ENCODE results near the gene CCDC112. TPM values are rescaled to one million over a fixed set of nuclear protein-coding genes. Genes with fewer than 3 reads are reported as not detected.

The CCDC112 gene
- total and polyA plus RNA-seq, 8 donors, result 6.0 to 22.0 (median 15.9) TPM

DNA sequence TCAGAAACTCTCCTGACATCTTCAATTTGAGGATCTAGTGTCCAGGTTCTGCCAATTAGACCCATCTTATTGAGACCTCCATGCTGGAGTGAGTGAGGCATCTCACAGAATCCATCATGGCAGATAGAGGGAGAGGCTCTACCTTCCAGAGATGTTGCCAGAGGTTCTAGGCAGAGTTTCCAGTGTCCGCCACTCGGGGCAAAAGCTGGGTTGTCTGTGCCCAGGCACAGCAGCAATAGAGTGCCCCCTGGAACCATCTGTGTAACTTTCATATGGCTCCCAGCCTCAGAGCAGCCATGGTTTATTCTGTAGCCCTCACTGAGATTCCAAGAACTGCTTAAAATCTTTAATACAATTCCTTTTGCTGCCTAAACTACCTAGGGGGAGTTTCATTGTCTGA is 16.6 kb upstream of the CCDC112 start:
- no peak for ATAC-seq
- H3K9me3 ChIP-seq, result no peaks in the 10 kb centered on the region
- H3K36me3 ChIP-seq, result no peaks in the 10 kb centered on the region
- H3K4me1 ChIP-seq, result no peaks in the 10 kb centered on the region
- peaks cover 0 to 5% of the 10 kb centered on the region in 2 donors for H3K27me3 ChIP-seq
- TF ChIP-seq, protein P1, sequence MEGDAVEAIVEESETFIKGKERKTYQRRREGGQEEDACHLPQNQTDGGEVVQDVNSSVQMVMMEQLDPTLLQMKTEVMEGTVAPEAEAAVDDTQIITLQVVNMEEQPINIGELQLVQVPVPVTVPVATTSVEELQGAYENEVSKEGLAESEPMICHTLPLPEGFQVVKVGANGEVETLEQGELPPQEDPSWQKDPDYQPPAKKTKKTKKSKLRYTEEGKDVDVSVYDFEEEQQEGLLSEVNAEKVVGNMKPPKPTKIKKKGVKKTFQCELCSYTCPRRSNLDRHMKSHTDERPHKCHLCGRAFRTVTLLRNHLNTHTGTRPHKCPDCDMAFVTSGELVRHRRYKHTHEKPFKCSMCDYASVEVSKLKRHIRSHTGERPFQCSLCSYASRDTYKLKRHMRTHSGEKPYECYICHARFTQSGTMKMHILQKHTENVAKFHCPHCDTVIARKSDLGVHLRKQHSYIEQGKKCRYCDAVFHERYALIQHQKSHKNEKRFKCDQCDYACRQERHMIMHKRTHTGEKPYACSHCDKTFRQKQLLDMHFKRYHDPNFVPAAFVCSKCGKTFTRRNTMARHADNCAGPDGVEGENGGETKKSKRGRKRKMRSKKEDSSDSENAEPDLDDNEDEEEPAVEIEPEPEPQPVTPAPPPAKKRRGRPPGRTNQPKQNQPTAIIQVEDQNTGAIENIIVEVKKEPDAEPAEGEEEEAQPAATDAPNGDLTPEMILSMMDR (IDR thresholded peaks at IDR 0.05), result no peak
- no peak overlapping the region for H3K4me3 ChIP-seq
- no peak overlapping the region for H3K27ac ChIP-seq
- DNase-seq, result no peak
- intact Hi-C loops (cut with DNase I), result no loop called here

- no peak overlapping the region for H3K4me3 ChIP-seq
- H3K9me3 ChIP-seq, result no peaks in the 10 kb centered on the region
- H3K36me3 ChIP-seq, result no peaks in the 10 kb centered on the region
- intact Hi-C loops (cut with DNase I), result loop anchor here in 1 of 2 donors (5.0 kb wide), 1 partner anchor 277 kb away; no protein-coding TSS in a partner anchor
- TF ChIP-seq, protein P1 (IDR thresholded peaks at IDR 0.05), result peak; percentile 51 to 67
- ATAC-seq, result peak; percentile 68
- H3K27me3 ChIP-seq, result peaks cover 0 to 8% of the 10 kb centered on the region in 2 donors
- H3K4me1 ChIP-seq, result no peaks in the 10 kb centered on the region
- no peak overlapping the region for H3K27ac ChIP-seq
- DNase-seq, result peak in 1 of 4 donors; percentile 36
Measured at GRCh38 chr5:115309751-115310370, 13.4 kb upstream of the CCDC112 start.

DNA sequence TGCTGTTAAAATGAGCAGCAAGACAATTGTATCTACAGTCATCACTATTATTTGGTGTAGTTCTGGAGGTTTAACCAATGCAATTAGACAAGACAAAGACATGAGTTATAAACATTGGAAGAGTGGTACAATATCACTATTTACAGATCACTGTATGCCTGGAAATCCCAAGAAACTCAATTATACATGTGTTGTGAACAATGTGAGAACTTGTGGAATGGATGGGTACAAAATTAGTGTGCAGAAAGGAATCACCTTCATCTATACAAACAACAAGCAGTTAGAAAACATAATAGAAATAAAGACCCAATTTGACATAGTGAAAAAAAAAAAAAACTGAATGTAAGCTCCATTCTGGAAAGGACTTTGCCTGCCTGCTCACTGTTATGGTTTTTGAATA is 12.4 kb upstream of the CCDC112 start:
- intact Hi-C loops (cut with DNase I), result loop anchor here in 1 of 2 donors (5.0 kb wide), 1 partner anchor 278 kb away; no protein-coding TSS in a partner anchor
- Histone ChIP-seq H3K9me3 (no peaks in the 10 kb centered on the region), H3K4me1 (no peaks in the 10 kb centered on the region), H3K27me3 (peaks cover 0 to 8% of the 10 kb centered on the region in 2 donors), H3K27ac (no peak overlapping the region), H3K4me3 (no peak overlapping the region), H3K36me3 (no peaks in the 10 kb centered on the region)
- DNase-seq (no peak), ATAC-seq (no peak)
- TF ChIP-seq, protein P1 (IDR thresholded peaks at IDR 0.05), result no peak

DNA sequence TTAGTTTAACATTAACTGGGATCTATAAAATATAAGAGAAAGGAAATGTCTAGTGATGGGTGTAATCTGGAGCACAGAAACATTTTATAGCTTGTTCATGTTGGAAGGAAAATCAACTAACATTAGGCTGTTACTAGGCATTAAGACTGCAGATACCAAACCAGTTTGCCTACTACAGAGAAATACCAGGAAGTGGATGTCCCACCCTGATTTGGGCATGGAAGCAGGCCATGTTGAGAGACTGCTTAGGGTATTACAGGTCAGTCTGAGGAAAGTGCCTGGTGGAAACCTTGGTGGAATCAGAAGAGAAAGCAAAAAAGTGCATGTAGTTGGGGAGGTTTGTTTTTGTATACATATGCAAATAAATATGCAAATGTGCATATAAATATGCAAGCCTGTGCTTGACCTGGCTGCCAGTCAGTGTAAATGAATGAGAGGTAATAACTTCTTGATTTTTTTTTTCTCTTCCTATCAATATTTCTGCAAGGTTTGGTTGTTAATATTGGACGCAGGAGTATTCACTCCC is 9.6 kb upstream of the CCDC112 start:
- peak in 1 of 4 donors; percentile 44 for DNase-seq
- no peak overlapping the region for H3K27ac ChIP-seq
- intact Hi-C loops (cut with DNase I), result loop anchor here in 1 of 2 donors (5.0 kb wide), 1 partner anchor 281 kb away; no protein-coding TSS in a partner anchor

DNA sequence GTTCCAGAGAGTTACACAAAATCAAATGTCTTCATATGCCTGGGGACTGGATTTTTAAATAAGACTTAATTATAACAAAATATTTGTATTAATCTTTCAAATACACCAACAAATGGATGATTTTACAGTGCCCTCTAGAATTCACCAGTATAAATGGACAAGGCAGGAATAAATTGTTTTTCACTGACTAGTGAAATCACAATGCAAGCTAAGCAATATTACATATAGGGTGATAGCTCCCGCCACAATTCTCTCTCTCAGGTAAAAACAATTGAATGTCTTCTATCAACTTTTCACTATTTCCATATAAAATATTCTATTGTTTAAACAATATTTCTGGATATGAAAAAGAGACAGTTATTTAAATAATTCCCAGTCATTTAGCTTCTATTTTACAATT is 8.0 kb upstream of the CCDC112 start:
- intact Hi-C loops (cut with DNase I), result no loop called here
- DNase-seq (no peak), ATAC-seq (no peak)
- peaks cover 0 to 8% of the 10 kb centered on the region in 2 donors for H3K27me3 ChIP-seq
- no peak overlapping the region for H3K4me3 ChIP-seq
- H3K9me3 ChIP-seq, result no peaks in the 10 kb centered on the region
- H3K4me1 ChIP-seq, result no peaks in the 10 kb centered on the region
- H3K36me3 ChIP-seq, result no peaks in the 10 kb centered on the region
- TF ChIP-seq, protein P1 (IDR thresholded peaks at IDR 0.05), result no peak
- H3K27ac ChIP-seq, result no peak overlapping the region

More for the DNA sequence above, 9.6 kb upstream of the CCDC112 start:
- H3K27me3 ChIP-seq, result peaks cover 0 to 8% of the 10 kb centered on the region in 2 donors
- no peaks in the 10 kb centered on the region for H3K36me3 ChIP-seq
- H3K4me1 ChIP-seq, result no peaks in the 10 kb centered on the region
- TF ChIP-seq, protein P1 (IDR thresholded peaks at IDR 0.05), result no peak
- H3K4me3 ChIP-seq, result no peak overlapping the region
- H3K9me3 ChIP-seq, result no peaks in the 10 kb centered on the region
- ATAC-seq, result peak; percentile 76
